Measurements from ENCODE around the gene INPP1.

Gene INPP1

DNA sequence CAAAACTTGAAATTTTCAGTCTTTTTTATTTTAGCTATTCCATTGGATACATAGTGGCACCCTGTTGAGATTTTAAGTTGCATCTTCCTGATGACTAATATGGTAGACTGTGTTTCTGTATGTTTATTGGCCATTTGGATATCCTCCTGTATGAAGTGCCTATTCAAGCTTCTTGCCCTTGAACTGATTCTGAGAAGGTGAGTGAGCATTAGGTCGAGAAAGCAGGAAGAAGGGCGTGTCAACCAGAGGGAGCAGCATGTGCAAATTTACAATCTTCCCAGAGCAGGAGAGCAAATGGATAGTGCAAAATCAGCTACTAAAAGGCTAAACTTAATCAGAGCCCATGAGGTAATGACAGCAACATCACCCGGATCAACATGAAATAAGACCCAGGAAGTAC is 8.6 kb downstream of the INPP1 start:
- TF ChIP-seq, protein P1, sequence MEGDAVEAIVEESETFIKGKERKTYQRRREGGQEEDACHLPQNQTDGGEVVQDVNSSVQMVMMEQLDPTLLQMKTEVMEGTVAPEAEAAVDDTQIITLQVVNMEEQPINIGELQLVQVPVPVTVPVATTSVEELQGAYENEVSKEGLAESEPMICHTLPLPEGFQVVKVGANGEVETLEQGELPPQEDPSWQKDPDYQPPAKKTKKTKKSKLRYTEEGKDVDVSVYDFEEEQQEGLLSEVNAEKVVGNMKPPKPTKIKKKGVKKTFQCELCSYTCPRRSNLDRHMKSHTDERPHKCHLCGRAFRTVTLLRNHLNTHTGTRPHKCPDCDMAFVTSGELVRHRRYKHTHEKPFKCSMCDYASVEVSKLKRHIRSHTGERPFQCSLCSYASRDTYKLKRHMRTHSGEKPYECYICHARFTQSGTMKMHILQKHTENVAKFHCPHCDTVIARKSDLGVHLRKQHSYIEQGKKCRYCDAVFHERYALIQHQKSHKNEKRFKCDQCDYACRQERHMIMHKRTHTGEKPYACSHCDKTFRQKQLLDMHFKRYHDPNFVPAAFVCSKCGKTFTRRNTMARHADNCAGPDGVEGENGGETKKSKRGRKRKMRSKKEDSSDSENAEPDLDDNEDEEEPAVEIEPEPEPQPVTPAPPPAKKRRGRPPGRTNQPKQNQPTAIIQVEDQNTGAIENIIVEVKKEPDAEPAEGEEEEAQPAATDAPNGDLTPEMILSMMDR (IDR thresholded peaks at IDR 0.05), result no peak

DNA sequence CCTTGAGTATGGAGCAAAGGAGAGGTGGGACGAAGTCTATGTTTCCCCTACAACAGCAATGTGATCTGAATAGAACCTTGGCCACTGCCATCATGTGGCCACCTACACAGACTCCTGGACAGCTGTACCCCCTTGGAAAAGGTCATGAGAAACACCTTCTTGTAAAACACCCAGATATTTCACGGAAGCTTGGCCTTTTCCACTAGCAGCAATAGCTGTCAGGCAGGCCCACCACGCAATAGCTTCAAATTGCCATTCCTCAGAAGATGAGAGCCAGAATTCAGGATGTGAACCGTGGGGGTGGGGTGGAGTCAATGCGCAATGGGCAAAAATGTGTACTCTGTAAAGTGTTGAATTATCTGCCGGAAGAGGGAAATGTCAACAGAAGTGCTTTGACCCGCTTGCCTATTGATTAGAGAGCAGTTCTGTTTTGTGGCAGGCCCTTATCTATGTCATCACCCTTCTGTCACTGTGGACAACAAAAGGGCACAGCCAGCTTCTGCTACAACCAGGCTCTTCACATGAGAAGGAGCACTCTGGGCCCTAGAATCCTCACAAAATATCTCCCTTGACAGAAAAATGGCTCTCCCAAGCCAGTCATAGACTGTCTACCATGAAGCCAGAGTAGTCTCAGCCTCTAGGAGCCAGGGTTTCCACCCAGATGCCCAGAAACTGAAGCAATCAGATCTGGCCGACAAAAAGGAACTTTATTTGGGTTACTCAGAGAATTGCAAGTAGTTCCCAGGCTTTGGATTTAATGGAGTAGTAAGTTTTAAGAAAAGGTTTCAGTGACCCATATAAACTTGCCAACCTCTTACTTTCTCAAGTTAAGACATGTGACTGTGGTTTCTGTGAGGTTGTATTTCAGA is 9.5 kb downstream of the INPP1 start:
- TF ChIP-seq, protein P1 (IDR thresholded peaks at IDR 0.05), result no peak

DNA sequence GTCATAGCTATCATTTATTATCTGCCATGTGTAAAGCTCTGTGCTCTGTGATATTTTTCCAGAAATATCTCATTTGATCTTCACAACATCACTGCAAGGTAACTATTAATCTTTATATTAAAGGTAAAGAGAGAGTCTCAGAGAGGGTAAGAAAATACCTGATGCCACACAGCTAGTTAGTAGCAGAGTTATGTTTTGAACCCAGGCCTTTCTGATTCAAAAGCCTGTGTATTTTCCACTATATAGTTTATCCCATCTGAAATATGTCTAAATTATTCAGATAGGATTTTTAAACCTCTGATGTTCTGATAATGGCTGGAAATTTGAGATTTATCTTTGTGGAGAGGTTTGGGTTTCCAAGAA is 10.1 kb downstream of the INPP1 start:
- TF ChIP-seq, protein P1 (IDR thresholded peaks at IDR 0.05), result no peak

DNA sequence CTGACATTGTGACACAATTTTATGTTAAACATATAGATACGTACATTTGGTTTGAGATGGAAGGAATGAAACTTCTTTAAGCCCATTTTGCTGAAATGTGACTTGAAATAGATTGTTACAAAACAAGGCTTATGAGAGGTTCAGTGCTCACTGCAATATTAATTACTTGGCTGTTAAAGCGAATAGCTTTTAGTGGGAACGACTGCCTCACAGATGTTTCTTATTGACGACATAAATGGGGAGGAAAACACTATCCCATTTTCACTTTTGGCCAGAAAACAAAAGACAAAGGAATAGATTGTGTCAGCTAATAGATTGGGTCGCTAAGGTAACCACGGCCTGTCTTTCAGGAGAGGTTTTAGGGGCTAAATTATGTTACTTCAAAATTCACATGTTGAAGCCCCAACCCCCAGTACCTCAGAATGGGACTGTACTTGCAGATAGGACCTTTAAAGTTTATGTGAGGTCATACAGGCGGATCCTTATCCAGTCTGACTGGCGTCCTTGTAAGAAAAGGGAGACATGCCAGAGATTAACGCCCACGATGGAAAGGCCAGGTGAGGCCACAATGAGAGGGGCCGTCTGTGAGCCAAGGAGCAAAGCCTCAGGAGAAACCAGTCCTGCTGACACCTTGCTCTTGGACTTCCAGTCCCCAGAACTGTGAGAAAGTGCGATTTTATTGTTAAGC is 10.8 kb downstream of the INPP1 start:
- TF ChIP-seq, protein P1 (IDR thresholded peaks at IDR 0.05), result no peak

DNA sequence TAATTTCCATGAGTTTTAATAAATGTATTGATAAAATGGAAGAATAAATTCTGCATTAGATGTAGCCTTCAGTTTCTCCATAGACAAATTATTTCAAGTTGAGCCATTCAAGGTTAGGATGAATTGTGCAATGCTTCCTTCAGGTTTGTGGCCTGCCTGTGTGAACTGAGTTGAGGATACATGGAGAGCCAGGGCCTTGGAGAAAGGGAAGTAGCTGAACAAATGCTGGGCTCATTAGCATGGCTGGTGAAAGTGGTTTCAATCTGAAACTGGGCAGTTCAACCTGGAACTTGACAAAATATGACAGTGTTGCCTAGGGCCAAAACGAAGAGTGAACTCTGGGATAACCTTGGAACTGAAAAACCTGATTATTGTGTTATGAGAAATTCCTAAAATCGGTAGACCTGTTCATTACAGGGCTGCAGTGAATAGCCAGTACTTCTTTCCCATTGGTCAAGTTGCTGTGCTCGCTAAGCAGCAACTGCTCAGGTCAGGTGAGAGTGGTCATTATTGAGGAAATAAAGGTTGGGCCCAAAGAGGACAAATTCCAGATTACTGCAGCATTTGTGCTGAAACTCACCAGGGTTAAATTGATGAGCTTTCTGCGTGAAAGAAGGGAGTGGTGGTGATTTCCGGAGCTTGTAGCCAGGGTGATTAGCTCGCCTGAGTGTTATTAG is 12.7 kb downstream of the INPP1 start:
- TF ChIP-seq, protein P1 (IDR thresholded peaks at IDR 0.05), result no peak

DNA sequence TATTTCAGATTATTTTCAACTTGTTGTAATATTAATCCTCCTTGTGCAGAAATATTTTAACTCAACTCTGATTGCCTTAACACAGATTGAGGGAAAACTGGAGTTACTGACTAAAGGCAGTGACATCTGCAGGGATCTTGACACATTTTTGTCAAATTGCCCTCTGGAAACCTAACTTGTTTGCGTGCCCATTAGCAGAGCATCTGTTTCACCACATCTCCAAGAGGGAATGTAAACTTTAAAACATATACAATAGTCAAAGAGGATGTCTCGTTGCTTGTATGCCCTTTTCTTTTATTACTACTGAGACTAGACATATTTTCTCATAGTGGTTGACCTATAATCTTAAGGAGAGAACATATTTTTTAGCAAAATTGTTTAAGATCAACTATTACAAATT is 14.2 kb downstream of the INPP1 start:
- TF ChIP-seq, protein P1 (IDR thresholded peaks at IDR 0.05), result no peak

DNA sequence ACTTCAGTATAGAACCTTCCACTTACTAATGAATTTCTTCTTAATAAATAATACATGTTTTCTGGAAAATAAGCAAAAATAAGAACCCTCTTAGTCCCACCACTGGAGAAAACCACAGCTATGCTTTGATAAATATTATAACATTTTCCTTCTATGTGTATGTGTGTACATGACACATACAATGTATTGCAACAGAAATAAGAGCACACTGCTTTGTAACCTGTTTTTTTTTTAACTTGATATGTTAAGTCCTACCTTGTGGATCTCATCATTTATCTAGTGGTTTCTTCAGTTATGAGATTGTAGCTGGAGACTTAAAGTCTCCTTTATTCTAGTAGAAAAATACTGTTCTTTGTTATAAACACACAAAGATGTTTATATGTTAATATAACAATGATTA is 17.2 kb downstream of the INPP1 start:
- TF ChIP-seq, protein P1 (IDR thresholded peaks at IDR 0.05), result no peak

Data from LNCAP (cell line).